Kidney epithelial cell (primary cell): ENCODE data around the gene OXLD1. TPM values are rescaled to one million over a fixed set of nuclear protein-coding genes. Genes with fewer than 3 reads are reported as not detected.
A peak's percentile ranks its signal among the peaks of the same experiment; 100 is the strongest.

Experiments used
- DNase-seq: peaks from one replicate; pipeline ENCODE4 v3.0.0-alpha.2; 2010; ENCODE audit warnings: low read depth
- H3K27me3 ChIP-seq: 2 replicates; pipeline ENCODE4 v1.6.0; 2011; ENCODE audit warnings: low read length; ENCODE audit not compliant: control insufficient read depth, insufficient read depth
- H3K36me3 ChIP-seq: 2 replicates; pipeline ENCODE4 v1.5.1; 2011; ENCODE audit warnings: low read length; ENCODE audit not compliant: control insufficient read depth, insufficient read depth
- H3K4me3 ChIP-seq: 2 replicates; pipeline ENCODE4 v1.5.1; 2011; ENCODE audit warnings: low read depth, mild to moderate bottlenecking, control low read depth, low read length
- CTCF ChIP-seq: IDR thresholded peaks from 2 replicates; pipeline ENCODE4 v1.5.1; 2011; ENCODE audit warnings: mild to moderate bottlenecking, moderate library complexity, low read length, control low read depth, inconsistent platforms; ENCODE audit not compliant: insufficient read depth, poor library complexity, severe bottlenecking
- total RNA-seq: library from RNA; depleted of rRNA; stranded (reverse); fragments of >200 nt; gene quantifications from 2 replicates; pipeline ENCODE4 v1.2.3, GENCODE V29; 2015

OXLD1 gene
- total RNA-seq, 1 donor from 2014 or later, result 41.7 TPM

DNA sequence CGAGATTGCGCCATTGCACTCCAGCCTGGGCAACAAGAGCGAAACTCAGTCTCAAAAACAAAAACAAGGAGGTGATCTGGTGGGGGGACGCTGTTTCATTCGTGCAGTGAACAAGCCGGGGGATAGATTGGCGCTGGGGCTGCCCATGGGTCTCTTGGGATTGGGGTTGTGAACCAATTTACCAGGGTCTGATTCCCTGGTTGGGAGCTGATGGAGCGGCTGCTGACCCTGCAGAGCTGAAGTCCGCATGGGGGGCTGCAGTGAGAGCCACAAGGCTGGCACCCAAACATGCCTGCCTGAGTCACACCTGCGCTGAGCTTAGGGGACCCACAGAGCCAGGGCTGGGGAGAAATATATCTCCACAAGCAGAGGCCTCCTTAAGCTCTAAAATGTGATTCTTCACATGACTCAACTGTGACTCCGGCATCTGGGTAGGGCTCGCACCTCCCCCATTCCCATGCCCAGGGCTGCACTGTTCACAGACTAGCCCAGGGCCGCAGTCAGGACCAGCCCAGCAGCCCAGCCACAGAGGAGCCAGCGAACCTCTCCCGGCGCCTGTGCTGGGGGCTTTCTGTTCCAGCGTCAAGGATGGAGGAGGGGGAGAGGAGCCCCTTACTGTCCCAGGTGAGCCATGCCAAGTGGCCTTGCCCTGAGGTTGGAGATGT lies 24.4 kb downstream of the OXLD1 start:
- H3K4me3 ChIP-seq, result no peak overlapping the region
- no peak for DNase-seq
- no peaks in the 10 kb centered on the region for H3K36me3 ChIP-seq
- no peak for TF ChIP-seq CTCF
- peaks cover 4% of the 10 kb centered on the region for H3K27me3 ChIP-seq

DNA sequence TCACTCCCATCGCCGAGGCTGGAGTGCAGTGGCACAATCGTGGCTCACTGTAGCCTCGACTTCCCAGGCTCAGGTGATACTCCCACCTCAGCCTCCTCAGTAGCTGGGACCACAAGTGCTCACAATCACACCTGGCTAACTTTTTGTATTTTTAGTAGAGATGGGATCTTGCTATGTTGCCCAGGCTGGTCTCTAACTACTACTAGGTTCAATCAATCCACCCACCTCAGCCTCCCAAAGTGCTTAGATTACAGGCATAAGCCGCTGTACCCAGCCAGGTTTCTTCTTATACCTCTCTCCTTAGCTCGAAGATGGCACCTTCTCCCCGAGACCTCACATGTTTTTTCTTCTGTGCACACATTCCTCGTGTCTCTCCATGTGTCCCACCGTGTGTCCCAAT lies 26.4 kb downstream of the OXLD1 start:
- TF ChIP-seq CTCF, result no peak
- Histone ChIP-seq H3K4me3 (no peak overlapping the region), H3K36me3 (no peaks in the 10 kb centered on the region), H3K27me3 (no peaks in the 10 kb centered on the region)
- DNase-seq, result no peak

- Histone ChIP-seq H3K36me3 (no peaks in the 10 kb centered on the region), H3K27me3 (no peaks in the 10 kb centered on the region), H3K4me3 (no peak overlapping the region)
- no peak for DNase-seq
- no peak for TF ChIP-seq CTCF
Measured at GRCh38 chr17:81638683-81639082, 27.7 kb downstream of the OXLD1 start.

DNA sequence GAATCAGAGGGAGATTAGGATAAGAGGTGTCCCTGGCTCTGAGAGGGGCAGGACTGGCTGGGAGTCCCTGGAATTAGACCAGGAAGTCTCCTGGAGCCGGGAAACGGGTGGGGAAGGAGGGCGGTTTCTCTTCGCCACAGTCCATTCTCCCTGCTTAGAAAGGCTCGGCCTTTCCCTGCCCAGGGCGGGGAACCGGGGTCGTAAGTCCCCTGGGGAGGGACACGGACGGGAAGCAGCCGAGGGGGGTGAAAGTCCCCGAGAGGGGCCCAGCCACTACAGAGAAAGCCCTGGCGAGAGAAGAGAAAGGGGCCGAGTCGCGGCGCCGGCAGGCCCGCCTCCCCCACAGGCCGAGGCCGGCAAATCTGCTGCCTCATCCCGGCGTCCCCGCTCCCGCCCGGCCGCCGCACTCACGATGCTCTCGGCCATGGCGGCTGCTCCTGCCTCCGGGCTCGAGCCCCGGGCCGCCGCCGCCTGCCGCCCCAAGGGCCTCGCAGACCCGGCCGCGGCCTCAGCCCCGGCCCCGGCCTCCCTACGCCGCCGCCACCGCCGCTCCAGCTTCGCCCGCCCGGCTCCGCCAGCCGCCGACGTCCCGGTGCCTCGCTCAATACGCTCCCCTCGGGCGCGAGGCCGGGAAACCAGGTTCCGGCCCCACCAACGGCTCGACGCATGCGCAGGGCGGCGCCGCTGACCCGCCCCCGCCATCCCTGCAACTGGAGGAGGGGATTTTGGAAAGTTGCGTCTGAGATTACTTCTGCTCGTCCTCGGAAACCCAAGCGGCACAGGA lies 29.7 kb downstream of the OXLD1 start, which contains the start of the genes NPLOC4 and TSPAN10:
Gene NPLOC4, minus strand, starts transcription at position 608 of the 784 bp plus-strand sequence. Its CDS starts 182 bp downstream, at position 426.
Gene TSPAN10, plus strand, starts transcription at position 692 of the 784 bp plus-strand sequence. CDS start 5,217 bp downstream, outside the sequence.
- no peak for TF ChIP-seq CTCF
- no peaks in the 10 kb centered on the region for H3K36me3 ChIP-seq
- peak; percentile 18 for DNase-seq

DNA sequence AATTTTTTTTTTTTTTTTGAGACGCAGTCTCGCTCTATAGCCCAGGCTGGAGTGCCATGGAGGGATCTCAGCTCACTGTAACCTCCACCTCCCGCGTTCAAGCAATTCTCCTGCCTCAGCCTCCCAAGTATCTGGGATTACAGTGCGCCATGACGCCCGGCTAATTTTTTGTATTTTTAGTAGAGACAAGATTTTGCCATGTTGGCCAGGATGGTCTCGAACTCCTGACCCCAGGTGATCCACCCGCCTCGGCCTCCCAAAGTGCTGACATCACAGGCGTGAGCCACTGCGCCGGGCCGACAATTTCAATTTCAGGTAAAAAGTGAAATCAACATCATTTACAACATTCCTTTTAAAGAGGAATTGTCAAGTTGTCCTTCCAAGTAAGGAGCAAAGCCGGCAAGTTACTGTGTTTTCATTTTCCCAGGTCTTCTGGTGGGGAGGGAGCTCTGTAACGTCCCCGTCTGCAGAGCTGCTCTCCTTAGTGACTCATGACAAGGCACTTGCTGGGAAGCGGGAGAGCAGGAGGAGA lies 30.4 kb downstream of the OXLD1 start:
- Histone ChIP-seq H3K4me3 (peak overlapping the region; percentile 93), H3K36me3 (no peaks in the 10 kb centered on the region), H3K27me3 (no peaks in the 10 kb centered on the region)
- DNase-seq, result peak; percentile 9
- no peak for TF ChIP-seq CTCF

More for the DNA sequence above, 29.7 kb downstream of the OXLD1 start, which contains the start of the genes NPLOC4 and TSPAN10:
- no peaks in the 10 kb centered on the region for H3K27me3 ChIP-seq
- peak within 1 kb of the TSS; percentile 93 for H3K4me3 ChIP-seq
